ENCODE measurements around the gene TBC1D3B.
A peak's percentile ranks its signal among the peaks of the same experiment; 100 is the strongest.
"Not testable (repeated sequence)": the region's sequence is repeated elsewhere in the genome, so short reads cannot be mapped to it uniquely, and the experiment has no call there.

The TBC1D3B gene

DNA sequence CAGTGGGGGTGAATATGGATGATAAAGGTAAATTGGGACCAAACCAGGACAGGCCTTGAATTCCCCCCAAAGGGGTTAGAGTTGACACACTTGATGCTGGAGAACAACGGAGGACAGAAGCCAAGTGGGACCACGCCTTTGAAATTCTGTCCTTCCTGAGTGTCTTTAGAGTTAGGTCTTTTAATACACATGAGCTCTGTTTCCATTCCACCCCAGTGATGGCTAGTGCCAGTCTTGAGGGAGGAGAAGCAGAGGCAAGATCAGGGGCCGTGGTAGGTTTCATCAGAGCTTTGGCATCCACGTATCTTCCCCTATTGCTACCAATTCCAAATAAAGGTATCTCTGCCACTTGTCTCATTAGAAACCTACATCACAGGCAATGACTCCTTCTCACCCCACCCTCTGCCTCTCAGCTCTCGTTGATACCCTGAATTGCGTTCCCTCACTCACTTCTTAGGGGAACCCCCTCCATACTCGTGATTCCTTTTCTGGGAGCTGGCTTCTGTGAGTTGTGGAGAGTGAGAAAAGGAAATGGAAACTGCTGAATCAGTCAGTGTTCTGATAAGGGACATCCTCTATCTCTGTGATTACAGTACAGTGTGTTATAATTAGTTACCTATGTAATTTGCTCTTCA, 22.5 kb upstream of the TBC1D3B start:
- no peak for DNase-seq

DNA sequence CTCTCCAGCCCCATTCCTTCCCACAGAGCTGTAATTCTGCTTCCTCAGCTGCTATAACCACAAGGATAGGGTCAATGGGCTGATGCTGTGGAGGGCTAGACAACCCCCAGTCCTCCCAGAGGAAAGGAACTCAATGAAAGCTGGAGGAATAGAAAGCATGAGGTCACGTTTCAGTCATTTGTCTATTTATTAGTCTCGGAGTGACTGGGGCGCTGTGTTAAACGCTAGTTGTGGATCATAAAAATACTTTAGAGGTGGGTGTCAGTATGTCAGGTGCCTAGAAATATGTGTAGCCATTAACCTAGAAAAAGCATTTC, 20.9 kb upstream of the TBC1D3B start:
- no peak for DNase-seq

DNA sequence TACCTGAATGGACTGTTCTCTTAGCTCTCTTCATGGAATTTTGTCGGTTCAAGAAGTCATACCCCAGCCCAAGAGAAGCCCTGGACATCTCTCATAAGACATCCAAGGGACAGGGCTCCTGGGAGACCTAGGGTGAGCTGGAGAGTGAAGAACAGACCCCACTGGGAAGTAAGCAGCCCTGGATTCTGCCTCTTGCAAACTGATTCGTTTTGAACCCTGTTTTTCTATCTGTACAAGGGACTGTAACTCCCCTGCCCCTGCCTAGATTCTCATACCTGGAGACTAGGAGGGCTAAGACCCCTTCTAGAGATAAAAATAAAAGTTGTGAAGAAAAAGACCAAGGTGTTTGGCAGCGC, 19.7 kb upstream of the TBC1D3B start:
- no peak for DNase-seq

DNA sequence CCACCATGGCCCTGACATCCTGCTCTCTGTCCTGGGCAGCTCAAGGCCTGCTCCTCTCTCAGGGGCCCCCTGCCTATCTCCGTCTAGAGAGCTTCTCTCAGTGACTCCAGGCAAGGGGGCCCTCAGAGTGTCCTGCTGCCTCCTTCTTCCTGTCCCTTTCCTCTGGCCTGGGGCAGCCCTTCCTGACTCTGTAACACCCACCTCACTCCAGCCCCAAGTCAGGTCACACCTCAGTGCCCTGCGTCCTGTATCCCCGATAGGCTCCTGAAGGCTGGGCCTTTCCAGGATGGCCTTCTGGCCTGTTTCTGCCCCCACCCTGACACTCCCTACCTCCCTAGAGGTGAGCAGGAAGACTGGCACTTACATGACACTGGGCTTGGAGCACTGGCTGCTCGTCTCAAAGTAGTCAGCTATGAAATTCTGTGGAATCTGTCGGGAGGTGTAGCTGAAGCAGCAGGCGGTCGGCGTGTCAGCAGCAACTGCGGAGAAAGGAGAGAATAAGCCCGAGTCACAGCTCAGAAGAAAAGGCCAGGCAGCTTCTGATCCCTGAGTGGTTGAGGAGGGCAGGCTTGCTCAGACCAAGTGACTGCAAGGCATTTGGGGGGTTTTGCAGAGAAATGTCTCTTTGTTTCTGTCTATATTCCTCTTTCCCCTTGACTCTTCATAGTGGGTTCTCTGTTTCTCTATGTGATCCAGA, 19.1 kb upstream of the TBC1D3B start:
- no peak for DNase-seq

DNA sequence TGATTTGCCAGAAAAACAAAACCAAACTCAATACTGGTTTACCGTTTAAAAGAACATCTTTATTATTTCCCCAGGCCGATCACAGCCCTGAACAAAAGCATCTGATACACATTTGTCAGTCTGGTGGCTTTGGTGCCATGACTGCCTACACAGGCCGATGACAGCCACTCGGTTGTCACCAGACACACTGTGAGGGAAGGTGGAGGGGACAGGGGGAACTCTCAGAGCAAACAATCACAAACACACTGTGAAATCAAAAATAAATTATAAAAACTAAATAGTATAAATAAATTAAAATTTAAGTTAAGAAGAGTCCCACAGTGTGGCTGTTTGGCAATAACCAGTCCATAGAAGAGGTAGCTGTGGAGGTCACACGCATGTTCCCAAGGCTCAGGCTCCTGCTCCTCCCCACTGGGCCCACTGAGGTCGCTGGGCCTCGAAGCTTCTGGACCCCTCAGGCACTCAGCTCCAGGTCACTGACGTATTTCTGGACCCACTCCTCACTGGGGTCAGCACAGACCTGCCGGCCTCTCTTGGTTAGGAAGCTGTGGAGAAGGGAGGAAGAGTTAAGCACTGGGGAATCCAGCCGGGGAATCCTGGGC, 18.5 kb upstream of the TBC1D3B start:
- DNase-seq: not testable (repeated sequence)

DNA sequence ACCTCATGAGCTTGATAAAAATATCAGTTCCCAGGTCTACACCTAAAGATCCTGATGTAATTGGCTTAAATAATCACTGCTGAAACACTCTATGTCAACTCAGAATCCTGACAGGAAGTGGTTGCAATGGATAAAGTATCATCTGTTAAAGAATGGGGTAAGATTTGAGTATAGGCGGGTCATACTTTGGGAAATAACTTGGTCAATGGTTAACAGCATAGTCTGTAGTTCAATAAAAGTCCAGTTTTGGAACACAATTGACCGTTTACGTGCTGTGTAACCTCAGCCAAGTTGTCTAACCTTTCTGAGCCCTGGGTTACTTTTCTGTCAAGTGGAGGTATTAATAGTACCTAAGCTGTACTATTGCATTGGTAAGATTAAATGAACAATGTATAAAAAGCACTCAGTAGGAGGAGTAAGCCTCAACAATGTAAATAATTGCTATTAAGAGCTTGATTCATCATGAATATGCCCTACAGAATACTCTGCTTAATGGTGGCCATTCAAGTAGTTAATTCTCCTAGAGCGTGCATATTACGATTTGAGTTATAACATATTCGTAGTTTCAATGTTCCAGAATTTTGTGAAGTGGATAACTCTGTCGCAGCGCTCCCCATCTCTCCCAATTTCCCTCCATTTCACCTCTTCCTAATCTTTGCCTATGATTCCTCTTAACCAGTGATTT, 17.9 kb upstream of the TBC1D3B start:
- DNase-seq: not testable (repeated sequence)

DNA sequence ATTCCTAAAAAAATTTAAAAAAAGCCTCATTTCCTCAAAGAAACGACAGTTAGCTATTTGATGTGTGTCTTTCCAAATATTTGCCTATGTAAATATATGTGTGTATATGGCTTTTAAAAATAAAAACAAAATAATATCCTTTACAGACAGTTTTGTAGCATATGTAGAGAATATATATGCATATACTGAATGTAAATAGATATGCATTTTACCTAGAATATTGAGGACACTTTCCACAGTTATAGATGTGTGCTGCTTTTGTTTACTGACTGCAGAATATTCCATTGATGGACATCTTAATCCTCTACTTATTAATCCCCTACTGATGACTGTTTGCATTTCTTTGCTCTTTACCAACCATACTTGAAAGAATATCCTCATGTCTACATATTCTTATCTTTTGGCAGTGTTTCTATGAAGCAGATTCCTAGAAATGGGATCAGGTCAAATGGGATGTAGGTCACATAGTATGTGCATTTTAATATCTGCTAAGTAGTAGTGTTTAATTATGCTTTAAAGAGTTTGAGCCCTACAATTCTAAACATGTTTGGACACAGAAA, 16.9 kb upstream of the TBC1D3B start:
- DNase-seq: no peak

DNA sequence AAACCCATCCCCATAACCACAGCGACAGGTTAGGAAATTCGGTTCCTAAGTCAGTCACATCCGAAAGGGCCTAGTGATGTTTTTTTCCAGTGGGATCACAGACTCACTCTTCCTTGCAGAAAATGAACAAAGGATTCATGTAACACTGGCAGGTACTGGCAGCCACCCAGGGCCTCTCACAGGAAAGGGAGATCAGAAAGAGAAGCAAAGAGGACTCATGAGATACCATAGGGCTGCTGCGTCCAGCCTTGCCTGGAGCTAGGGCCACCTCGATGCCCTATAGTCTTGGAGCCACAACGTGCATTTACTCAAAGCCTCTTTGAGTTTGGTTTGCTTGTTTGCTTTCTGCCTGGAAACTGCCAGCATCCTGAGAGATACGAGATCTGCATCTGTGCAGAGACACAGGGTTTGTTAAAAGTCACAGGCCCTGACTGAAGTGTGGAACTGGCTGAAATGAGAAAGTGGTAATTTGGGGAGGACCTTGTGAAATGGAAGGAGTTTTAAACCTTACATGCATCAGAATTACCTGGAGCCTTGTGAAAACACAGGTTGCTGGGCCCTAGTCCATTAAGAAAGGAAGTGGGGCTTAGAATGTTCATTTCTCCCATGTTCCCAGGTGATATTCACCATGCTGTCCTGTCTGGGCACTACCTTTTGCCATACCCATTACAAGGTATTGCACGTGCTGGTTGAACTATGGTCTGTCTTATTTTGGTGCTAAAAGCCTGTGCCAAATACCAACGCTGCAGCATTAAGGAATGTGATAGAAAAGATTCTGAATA, 14.3 kb upstream of the TBC1D3B start:
- DNase-seq: not testable (repeated sequence)

DNA sequence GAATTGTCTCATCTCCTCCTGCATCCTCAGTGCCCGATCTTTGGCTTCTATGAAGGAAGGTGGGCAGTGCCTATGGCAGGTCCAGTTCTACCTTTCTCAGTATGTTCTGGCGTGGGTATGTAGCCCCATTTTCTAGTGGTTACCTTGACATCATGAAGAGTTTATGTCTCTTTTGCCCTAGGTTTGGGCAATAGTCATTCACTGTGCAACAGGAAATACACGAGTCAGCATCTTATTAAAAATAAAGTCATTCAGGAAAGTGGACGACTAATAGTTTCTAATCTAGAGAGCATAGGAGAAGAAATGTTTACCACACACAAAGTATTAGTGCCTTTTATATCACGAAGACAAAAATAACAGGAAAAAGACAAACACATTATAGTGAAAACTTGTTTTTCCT, 13.6 kb upstream of the TBC1D3B start:
- DNase-seq: not testable (repeated sequence)

DNA sequence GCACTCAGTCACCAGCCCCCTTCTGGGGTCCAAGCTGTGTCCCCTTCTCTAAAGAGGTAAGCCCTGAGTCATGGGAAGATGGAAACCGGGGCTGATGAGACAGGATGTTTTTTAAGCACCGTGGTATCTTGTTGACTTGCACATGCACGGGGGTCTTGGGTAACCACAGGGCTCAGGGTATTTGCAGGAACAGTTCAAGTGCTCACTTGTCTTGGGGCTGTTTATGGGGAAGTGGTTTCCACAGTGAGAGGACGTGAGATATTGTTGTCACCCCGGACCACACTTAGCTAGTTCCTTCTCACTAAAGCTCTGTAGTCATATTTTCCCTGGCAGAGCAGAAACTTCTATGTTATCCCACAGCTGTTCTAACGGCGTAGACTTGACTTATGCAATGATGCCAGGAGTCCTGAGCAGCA, 12.5 kb upstream of the TBC1D3B start:
- DNase-seq: no peak

DNA sequence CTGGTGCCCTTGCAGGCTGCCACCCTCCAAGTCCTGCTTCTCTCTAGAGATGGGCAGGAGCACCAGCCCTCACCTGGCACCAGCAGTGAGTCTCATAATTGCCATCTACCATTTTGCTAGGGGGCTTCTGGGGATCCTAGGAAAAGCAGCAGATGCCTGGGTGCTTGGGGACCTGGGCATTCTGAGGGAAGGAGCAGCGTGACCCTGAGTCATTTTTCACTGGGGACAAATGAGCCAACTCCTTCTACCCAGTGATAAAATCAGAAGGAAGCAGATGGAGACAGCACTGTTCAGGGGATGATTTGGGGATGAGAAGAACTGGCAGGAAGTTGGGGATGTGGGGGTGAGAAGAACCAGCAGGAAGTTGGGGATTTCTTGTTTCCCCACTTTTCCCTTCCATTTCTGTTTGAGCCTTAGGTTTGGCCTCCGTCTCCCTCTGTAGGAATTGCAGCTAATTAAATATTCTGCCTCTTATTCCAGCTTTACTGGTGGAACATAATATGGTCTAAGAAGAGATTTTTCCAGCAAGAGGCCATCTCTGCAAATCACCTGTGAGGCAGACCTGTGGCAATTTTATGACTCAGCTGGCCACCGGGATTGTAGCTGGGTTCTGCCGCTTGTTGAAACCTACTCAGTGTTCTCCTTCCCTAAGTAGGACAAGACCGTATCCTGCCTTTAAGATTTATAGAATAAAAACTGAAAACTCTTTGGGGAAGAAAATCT, 11.7 kb upstream of the TBC1D3B start:
- DNase-seq: not testable (repeated sequence)

DNA sequence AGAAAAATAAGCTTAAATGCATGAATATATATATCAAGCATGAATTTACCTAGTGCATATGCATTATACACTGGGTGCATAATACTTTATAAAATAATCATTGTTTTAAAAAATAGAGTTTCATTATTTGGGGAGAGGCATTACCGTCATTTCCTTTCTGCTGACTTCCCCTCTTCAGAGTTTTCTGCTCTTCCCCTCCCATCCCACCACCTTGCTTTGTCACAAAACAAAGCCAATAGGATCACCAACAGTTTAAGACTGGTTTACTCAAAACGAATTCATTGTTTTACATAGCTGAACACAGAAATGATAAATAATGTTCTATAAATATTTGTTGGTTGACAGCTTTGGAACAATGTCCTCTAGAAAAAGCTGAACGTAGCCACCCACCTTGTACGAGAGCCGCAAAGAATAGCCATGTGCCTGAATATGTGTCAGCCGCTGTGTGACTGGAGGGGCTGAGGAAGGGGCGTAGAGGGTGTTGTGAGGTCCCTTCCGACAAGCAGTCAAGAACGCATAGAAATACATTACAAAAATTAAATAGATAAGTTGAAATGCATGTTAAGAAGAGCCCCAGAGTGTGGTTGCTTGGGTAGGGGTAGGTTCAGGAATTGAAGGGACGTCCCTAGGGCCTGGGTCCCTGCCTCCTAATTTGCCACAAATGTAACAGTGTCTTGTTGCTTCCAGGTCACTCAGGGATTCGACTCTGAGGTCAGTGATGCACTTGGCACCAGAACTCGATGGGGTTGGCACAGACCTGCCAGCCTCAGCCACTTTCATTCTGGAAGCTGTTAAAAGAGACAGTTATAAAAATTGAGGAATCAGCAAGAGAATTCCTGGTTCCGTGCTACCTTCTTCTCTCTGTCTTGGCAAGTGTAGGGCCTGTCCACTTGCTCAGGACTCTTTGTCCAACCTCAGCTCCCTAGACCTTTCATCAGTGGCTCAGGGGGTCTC, 10.7 kb upstream of the TBC1D3B start:
- DNase-seq: not testable (repeated sequence)

DNA sequence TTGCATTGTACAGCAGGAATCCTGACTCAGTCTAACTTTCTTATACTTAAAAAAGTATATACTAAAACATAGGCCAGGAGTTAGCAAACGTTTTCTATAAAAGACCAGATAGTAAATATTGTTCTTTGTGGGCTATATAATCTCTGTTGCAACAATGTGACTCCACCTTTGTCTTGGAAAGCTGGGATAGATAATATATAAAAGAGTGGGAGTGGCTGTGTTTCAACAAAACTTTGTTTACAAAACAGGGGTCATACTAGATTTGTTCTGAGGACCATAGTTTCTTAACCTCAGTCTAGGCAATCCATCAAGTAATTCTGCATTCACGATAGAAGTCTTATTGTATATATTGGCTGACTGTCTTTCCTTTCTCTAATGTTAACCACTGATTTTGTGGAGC, 9.0 kb upstream of the TBC1D3B start:
- no peak for DNase-seq

DNA sequence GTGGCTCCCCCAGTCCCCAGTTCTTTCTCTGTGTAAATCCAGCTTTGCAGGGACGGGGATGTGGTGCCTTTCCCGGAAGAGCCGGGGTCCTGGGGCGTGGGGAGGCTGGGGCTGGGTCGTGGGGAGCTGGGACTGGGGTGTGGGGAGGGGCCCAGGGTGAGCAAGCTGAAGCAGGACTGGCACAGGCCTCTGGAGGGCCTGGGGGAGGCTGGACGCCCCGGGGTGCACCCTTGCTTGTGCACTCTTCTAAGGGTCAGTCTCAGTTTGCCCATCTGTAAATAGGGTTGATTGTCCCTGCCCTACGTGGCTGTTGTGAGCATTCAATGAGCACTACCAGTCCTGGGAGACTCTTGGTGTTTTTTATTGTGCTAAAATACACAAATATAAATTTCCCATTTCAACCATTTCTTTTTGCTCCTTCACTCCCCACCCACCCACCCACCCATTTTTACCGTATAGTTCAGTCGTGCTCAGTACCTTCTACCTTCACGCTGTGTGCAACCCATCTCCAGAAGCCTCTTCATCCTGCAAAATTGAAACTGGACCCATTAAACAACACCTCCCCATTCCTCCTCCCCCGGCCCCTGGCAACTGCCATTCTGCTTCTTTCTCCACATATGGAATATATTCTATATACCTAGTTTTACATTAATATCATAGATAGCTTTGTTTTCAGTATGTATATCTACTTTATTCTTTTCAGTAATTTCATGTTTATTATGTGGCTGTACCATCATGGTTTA, 7.8 kb upstream of the TBC1D3B start:
- no peak for DNase-seq

DNA sequence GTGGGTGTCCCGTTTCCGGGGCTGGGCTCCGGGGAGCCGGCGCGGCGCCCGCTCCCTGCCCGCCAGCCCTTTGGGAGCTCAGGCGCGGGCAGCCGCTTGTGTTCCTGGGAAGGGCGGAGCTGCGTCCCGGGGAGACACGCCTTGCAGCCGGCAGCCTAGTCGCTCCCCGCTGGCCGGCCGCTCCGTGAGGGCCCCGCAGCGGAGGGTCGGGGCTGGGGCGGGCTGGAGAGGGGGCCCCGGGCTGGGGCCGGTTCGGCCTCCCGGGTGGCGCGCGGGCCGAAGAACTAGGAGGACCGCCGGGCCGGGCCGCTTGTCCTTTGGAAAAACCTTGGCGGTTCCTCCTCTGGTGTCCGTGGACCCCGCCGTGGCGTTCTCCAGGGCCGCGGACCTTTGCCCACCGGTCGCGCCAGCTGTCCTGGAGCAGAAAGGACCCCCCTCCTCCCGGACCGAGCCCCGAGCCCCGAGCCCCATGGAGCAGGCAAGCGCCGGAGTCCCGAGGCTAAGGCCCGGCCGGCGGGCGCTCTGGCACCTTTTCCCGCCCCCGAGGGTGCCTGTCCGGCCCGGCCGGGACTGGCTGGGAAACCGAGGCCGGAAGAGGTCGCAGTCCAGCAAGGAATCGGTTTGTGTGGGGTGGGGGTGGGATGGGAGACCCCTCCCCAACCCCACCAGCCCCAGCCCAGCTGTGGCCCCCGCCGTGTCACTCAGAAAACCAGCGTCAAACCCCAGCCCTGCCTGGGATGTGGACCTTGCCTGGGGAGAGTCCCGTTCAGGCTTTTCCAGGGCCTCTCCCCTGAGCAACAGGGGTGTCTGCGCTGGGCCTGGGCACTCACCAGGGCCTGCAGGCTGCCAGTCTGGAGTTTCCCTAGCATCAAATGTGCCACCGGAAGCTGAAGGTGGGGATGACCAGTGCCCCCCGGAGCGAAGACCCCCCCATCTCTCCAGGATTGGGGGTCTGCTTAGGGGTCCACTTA, 6.8 kb upstream of the TBC1D3B start:
- peak; percentile 80 for DNase-seq

DNA sequence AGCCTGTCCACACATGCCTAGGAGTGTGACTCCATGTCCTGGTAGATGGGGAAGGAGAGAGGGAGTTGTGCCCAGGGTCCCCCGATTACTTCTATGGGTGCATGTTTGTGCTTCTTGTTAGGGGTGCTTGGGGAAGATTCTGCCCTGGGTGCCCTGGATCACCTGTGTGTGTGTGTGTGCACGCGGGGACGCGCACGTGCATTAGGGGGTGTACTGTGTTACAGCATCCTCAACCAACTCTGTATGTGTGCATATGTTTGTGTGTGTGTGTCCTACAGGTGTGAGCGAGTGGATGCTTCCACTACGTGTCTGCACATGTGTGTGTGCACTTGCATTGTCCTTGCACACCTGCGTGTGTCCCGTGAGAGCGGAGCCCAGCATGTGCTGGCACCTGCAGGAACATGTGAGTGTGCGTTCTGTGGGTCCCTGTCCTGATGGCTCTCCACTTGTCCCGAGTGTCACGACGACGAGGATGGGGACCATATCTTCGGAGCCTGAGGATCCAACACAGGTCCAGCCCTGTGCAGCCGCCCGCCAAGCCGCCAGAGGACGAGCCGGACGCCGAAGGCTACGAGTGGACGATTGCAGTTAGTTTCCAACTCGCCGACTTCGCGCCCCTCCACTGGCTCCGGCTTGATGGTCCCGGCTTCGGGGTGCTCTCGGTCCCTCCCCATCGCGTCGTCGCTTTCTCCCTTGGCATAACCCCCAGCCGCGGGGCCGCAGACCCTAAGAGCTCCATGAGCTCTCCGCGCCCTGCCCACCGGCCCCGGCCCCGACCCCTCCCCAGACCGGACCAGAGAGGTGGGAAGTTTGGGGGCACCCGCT, 6.0 kb upstream of the TBC1D3B start:
- no peak for DNase-seq

DNA sequence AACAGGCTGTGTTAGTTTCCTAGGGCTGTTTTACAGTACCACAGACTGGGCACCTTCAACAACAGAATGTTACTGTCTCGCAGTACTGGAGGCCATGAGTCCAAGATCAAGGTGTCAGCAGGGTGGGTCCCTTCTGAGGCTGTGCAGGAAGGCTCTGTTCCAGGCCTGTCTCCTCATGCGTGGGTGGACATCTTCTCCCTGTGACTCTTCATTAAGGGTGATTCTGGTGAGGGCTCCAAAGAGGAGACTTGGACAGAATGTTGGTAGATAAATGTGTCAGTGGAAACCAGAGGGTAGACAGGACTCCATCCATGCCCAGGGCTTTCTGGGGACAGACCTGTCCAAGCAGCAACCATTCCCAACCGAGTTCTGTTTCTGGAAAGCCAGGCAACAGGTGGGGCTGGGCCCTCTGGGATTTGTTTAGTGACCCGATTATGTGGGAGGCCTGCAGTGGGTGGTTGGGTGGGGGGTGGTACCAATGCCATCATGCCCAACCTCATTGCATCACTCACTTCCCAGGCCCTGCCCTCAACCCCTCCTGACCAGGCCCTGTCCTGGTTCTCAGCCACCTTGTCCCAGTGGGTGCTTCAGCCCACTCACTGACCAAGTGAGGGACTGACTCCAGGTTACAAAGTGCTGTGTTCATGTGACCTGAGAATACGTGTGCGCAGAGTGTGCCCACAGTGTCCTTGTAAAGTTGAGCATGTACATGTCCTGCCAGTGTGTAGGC, 5.2 kb upstream of the TBC1D3B start:
- not testable (repeated sequence) for DNase-seq
